Measurements from ENCODE around the gene TSC1. TPM values are rescaled to one million over a fixed set of nuclear protein-coding genes. Genes with fewer than 3 reads are reported as not detected.

The TSC1 gene
- total RNA-seq, 4 donors from 2014 or later, result 52.7 to 114 (median 66.7) TPM

GRCh38 chr9:132923346-132923902, 21.0 kb downstream of the TSC1 start:
- WGBS, 2 donors, result 85% methylated on average over 9 of the region's 9 CpGs
- Histone ChIP-seq H3K9me3 (no peaks in the 10 kb centered on the region), H3K27me3 (no peaks in the 10 kb centered on the region), H3K36me3 (peaks cover 66 to 67% of the 10 kb centered on the region in 2 donors), H3K4me3 (replicated peaks in 1 of 3) (no peak overlapping the region), H3K27ac (no peak overlapping the region), H3K4me1 (no peaks in the 10 kb centered on the region)
- intact Hi-C loops (cut with DNase I), result no loop called here
- no peak for DNase-seq
- TF ChIP-seq POLR2A (IDR thresholded peaks at IDR 0.05) (no peak), CTCF (IDR thresholded peaks at IDR 0.05) (no peak)

- WGBS, 2 donors, result 95% methylated on average over 7 of the region's 7 CpGs
- Histone ChIP-seq H3K27me3 (no peaks in the 10 kb centered on the region), H3K27ac (no peak overlapping the region), H3K4me1 (no peaks in the 10 kb centered on the region), H3K36me3 (peaks cover 46 to 54% of the 10 kb centered on the region in 2 donors), H3K9me3 (no peaks in the 10 kb centered on the region), H3K4me3 (replicated peaks in 1 of 3) (no peak overlapping the region)
- DNase-seq, result no peak
- TF ChIP-seq POLR2A (IDR thresholded peaks at IDR 0.05) (no peak), CTCF (IDR thresholded peaks at IDR 0.05) (no peak)
- intact Hi-C loops (cut with DNase I), result no loop called here
Observed at GRCh38 chr9:132919614-132920268, 24.7 kb downstream of the TSC1 start.

- DNase-seq, result no peak
- Histone ChIP-seq H3K36me3 (peaks cover 30 to 44% of the 10 kb centered on the region in 2 donors), H3K4me3 (replicated peaks in 1 of 3) (no peak overlapping the region), H3K27ac (no peak overlapping the region), H3K4me1 (no peaks in the 10 kb centered on the region), H3K9me3 (no peaks in the 10 kb centered on the region), H3K27me3 (no peaks in the 10 kb centered on the region)
- intact Hi-C loops (cut with DNase I), result no loop called here
- TF ChIP-seq POLR2A (IDR thresholded peaks at IDR 0.05), result no peak
- no peak for TF ChIP-seq CTCF (IDR thresholded peaks at IDR 0.05)
- WGBS, 2 donors, result 96 to 98% methylated on average over 6 of the region's 6 CpGs
Observed at GRCh38 chr9:132914924-132915323, 29.5 kb downstream of the TSC1 start.

- no peak overlapping the region for H3K4me3 ChIP-seq (replicated peaks in 1 of 3)
- no peaks in the 10 kb centered on the region for H3K27me3 ChIP-seq
- TF ChIP-seq CTCF (IDR thresholded peaks at IDR 0.05), result no peak
- no peak for TF ChIP-seq POLR2A (IDR thresholded peaks at IDR 0.05)
- H3K36me3 ChIP-seq, result peaks cover 34 to 42% of the 10 kb centered on the region in 2 donors
- DNase-seq, result no peak
- 93 to 97% methylated on average over 4 of the region's 4 CpGs for WGBS, 2 donors
- no peaks in the 10 kb centered on the region for H3K4me1 ChIP-seq
- H3K27ac ChIP-seq, result no peak overlapping the region
- intact Hi-C loops (cut with DNase I), result no loop called here
- H3K9me3 ChIP-seq, result no peaks in the 10 kb centered on the region
Observed at GRCh38 chr9:132912131-132912530, 32.3 kb downstream of the TSC1 start.

- H3K4me1 ChIP-seq, result no peaks in the 10 kb centered on the region
- WGBS, 2 donors, result 96 to 97% methylated on average over 6 of the region's 6 CpGs
- intact Hi-C loops (cut with DNase I), result no loop called here
- H3K27me3 ChIP-seq, result no peaks in the 10 kb centered on the region
- H3K4me3 ChIP-seq (replicated peaks in 1 of 3), result no peak overlapping the region
- H3K36me3 ChIP-seq, result peaks cover 43% of the 10 kb centered on the region in 2 donors
- no peaks in the 10 kb centered on the region for H3K9me3 ChIP-seq
- no peak for TF ChIP-seq CTCF (IDR thresholded peaks at IDR 0.05)
- H3K27ac ChIP-seq, result no peak overlapping the region
- DNase-seq, result no peak
Observed at GRCh38 chr9:132910376-132910775, 34.0 kb downstream of the TSC1 start.

Data from thyroid gland (tissue), 4 donors.